ENCODE measurements around the gene PKD1.

- no peak for TF ChIP-seq CTCF (IDR thresholded peaks at IDR 0.05; ENCODE audit: poor library complexity)
- TF ChIP-seq EZH2phosphoT487 (IDR thresholded peaks at IDR 0.05; ENCODE audit: low read depth, severe bottlenecking, unreplicated experiment), result no peak
- TF ChIP-seq EZH2 (IDR thresholded peaks at IDR 0.05; ENCODE audit: borderline replicate concordance), result no peak
These were observed 35.1 kb upstream of the PKD1 start for GRCh38 chr16:2170587-2171435.
